Measurements from ENCODE around the gene CNTNAP2. TPM values are rescaled to one million over a fixed set of nuclear protein-coding genes. Genes with fewer than 3 reads are reported as not detected.

The CNTNAP2 gene
- total RNA-seq, 1 experiment from 2014 or later = 60.0 TPM

GRCh38 chr7:146175716-146176115 is 59.1 kb downstream of the CNTNAP2 start:
- TF ChIP-seq CTCF (conservative IDR thresholded peaks at IDR 0.05; ENCODE audit: low read depth, low read length) (no peak), EZH2 (IDR thresholded peaks at IDR 0.05; ENCODE audit: borderline replicate concordance, low read depth, low read length, poor library complexity, severe bottlenecking) (no peak)
- ChIA-PET CTCF (no interaction called here), POLR2A (ENCODE audit: low non-redundant PET) (no interaction called here)
- no peaks in the 10 kb centered on the region for H3K4me1 ChIP-seq (ENCODE audit: insufficient read depth, low read length, poor library complexity, severe bottlenecking)
- H3K27ac ChIP-seq (ENCODE audit: low read depth, low read length, poor library complexity, severe bottlenecking) = no peak overlapping the region
- BruUV-seq (replicated peaks) = no TSS peak
- no peak overlapping the region for H3K4me3 ChIP-seq (ENCODE audit: low read depth, low read length, poor library complexity, severe bottlenecking)
- intact Hi-C loops (cut with micrococcal nuclease; ENCODE audit: unreplicated experiment) = no loop called here
- H3K9me3 ChIP-seq (ENCODE audit: low read depth, low read length, poor library complexity, severe bottlenecking) = no peaks in the 10 kb centered on the region
- H3K36me3 ChIP-seq (ENCODE audit: insufficient read depth, low read length, poor library complexity, severe bottlenecking) = no peaks in the 10 kb centered on the region
- no peaks in the 10 kb centered on the region for H3K27me3 ChIP-seq (replicated peaks; ENCODE audit: insufficient read depth, low read depth, low read length, poor library complexity)
- no peak for DNase-seq (ENCODE audit: low spot score)

- ChIA-PET POLR2A (ENCODE audit: low non-redundant PET) (no interaction called here), CTCF (no interaction called here)
- no peak overlapping the region for H3K4me3 ChIP-seq (ENCODE audit: low read depth, low read length, poor library complexity, severe bottlenecking)
- DNase-seq (ENCODE audit: low spot score) = no peak
- H3K4me1 ChIP-seq (ENCODE audit: insufficient read depth, low read length, poor library complexity, severe bottlenecking) = no peaks in the 10 kb centered on the region
- no peaks in the 10 kb centered on the region for H3K27me3 ChIP-seq (replicated peaks; ENCODE audit: insufficient read depth, low read depth, low read length, poor library complexity)
- no peaks in the 10 kb centered on the region for H3K36me3 ChIP-seq (ENCODE audit: insufficient read depth, low read length, poor library complexity, severe bottlenecking)
- TF ChIP-seq EZH2 (IDR thresholded peaks at IDR 0.05; ENCODE audit: borderline replicate concordance, low read depth, low read length, poor library complexity, severe bottlenecking) (no peak), CTCF (conservative IDR thresholded peaks at IDR 0.05; ENCODE audit: low read depth, low read length) (no peak)
- no TSS peak for BruUV-seq (replicated peaks)
- intact Hi-C loops (cut with micrococcal nuclease; ENCODE audit: unreplicated experiment) = no loop called here
- no peaks in the 10 kb centered on the region for H3K9me3 ChIP-seq (ENCODE audit: low read depth, low read length, poor library complexity, severe bottlenecking)
- no peak overlapping the region for H3K27ac ChIP-seq (ENCODE audit: low read depth, low read length, poor library complexity, severe bottlenecking)
Observed at GRCh38 chr7:146176860-146177259, 60.3 kb downstream of the CNTNAP2 start.

- TF ChIP-seq CTCF (conservative IDR thresholded peaks at IDR 0.05; ENCODE audit: low read depth, low read length) (no peak), EZH2 (IDR thresholded peaks at IDR 0.05; ENCODE audit: borderline replicate concordance, low read depth, low read length, poor library complexity, severe bottlenecking) (no peak)
- Histone ChIP-seq H3K4me3 (ENCODE audit: low read depth, low read length, poor library complexity, severe bottlenecking) (no peak overlapping the region), H3K27me3 (replicated peaks; ENCODE audit: insufficient read depth, low read depth, low read length, poor library complexity) (no peaks in the 10 kb centered on the region), H3K4me1 (ENCODE audit: insufficient read depth, low read length, poor library complexity, severe bottlenecking) (no peaks in the 10 kb centered on the region), H3K27ac (ENCODE audit: low read depth, low read length, poor library complexity, severe bottlenecking) (no peak overlapping the region), H3K36me3 (ENCODE audit: insufficient read depth, low read length, poor library complexity, severe bottlenecking) (no peaks in the 10 kb centered on the region), H3K9me3 (ENCODE audit: low read depth, low read length, poor library complexity, severe bottlenecking) (no peaks in the 10 kb centered on the region)
- BruUV-seq (replicated peaks) = no TSS peak
- ChIA-PET POLR2A (ENCODE audit: low non-redundant PET) (no interaction called here), CTCF (no interaction called here)
- intact Hi-C loops (cut with micrococcal nuclease; ENCODE audit: unreplicated experiment) = no loop called here
- DNase-seq (ENCODE audit: low spot score) = no peak
Observed at GRCh38 chr7:146177301-146177700, 60.7 kb downstream of the CNTNAP2 start.
